GM19397 (cell line): ENCODE results near the gene CLDN25.

Experiments used
- ATAC-seq: cut with Tn5 transposase; IDR thresholded peaks from one replicate; pipeline ENCODE4 v1.9.1; 2021; ENCODE audit warnings: mild to moderate bottlenecking, moderate library complexity; ENCODE audit not compliant: unreplicated experiment

The CLDN25 gene

DNA sequence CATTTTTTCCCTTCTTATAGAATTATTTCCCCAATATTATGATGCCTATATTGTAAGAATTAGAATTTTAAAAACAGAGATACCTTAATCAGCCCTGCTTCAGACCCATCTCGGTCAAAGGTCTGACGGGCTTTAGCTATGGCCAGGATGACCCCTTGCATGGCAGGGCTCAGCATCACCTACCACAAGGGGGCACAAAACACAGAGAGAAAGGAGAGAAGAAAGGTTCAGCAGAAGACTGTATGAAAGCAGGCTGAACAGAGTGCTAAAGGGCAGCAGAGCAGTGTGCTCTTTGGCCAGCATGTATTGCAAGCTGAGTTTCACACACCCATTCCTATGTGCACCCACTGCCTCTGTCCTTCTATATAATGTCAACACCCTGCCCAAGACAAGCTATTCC lies 26.8 kb downstream of the CLDN25 start:
- ATAC-seq, result no peak

DNA sequence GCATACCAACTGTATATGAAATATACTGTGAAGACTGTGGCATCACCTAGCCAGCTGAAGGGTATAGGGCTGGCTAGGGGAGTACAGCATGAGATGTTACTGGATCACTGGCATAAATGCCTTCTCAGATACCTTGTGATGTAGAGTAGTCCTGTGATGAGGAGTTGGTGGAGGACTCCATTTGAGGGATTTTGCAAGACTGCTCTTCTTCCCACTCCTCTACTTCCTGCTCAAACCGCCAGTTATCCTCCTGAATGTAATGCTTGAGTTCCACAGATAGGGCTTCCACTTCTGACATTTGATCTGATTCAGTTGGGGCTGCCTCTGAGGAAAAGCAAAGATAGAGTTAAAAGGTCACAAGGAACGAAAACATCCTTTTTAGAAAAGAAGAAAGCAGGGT lies 29.3 kb downstream of the CLDN25 start:
- no peak for ATAC-seq

- no peak for ATAC-seq
These were observed 34.6 kb downstream of the CLDN25 start for GRCh38 chr11:113814181-113814580.

DNA sequence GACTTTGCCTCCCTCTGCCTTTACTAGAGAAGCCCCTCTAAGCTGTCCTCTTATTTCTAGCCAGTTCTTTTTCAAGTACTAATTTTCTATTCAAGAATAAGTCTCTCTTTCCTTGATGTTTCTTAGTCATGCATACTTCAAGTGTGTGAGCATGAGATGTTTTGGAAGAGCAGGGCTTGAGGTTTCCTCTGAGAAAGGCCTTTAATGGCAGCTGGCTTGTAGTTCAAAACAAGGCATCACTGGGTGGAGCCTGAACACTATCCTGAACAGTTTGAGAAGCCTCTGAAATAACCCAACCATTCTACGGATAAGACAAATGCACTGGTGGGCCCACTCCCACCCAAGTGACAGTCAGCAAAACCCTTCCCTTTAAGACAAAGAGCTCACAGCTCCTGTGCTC lies 37.6 kb downstream of the CLDN25 start:
- ATAC-seq, result no peak

DNA sequence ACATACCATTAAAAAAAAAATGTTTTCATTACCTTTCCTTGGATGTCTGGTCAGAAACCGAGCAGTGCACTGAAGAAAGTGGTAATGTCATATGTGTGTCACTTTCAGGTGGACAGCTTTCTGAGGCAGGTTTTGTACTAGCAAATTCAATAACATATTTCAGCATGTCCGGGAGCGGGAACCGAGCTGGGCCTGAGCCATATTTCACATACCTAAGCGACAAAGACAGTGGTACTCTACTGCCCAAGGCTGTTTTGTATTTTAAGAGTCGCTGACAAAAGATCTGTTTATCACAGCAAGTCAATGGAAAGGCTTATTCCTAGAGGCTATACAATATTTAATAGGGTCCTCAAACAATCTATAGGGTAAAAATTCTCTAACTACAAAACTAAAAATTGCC lies 38.0 kb downstream of the CLDN25 start:
- no peak for ATAC-seq

DNA sequence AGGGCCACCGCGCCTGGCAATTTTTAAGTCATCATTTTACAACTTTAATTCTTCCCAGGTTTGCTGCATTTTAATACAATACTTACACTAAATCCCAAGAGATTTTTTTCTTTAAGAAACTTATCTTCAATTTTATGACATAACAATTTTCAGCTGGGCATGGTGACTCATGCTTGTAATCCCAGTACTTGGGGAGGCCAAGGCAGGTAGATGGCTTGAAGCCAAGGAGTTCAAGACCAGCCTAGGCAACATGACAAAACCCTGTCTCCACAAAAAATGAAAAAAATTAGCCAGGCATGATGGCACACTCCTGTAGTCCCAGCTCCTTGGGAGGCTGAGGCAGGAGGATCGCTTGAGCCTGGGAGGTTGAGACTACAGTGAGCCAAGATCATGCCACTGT lies 38.8 kb downstream of the CLDN25 start:
- no peak for ATAC-seq

GRCh38 chr11:113827477-113827876 lies 47.9 kb downstream of the CLDN25 start:
- no peak for ATAC-seq

GRCh38 chr11:113828191-113828590 lies 48.6 kb downstream of the CLDN25 start:
- ATAC-seq, result no peak

GRCh38 chr11:113829751-113830150 lies 50.2 kb downstream of the CLDN25 start:
- ATAC-seq, result no peak
